Large intestine (tissue), 3 donors: Measurements from ENCODE around the gene CHAC1. TPM values are rescaled to one million over a fixed set of nuclear protein-coding genes. Genes with fewer than 3 reads are reported as not detected.

Source experiments
- DNase-seq, 2 donors: peaks; one replicate each; pipeline versions ENCODE4 v3.0.0 to v3.0.0-alpha.2; 2013
- H3K27ac ChIP-seq: one replicate; pipeline ENCODE4 v1.5.1; 2013; ENCODE audit warnings: low read length
- H3K27me3 ChIP-seq: 2 replicates; pipeline ENCODE4 v1.6.1; 2013; ENCODE audit warnings: low read length; ENCODE audit not compliant: control insufficient read depth, insufficient read depth
- H3K36me3 ChIP-seq: 2 replicates; pipeline ENCODE4 v1.6.1; 2013; ENCODE audit warnings: low read length; ENCODE audit not compliant: control insufficient read depth, insufficient read depth
- H3K4me1 ChIP-seq: one replicate; pipeline ENCODE4 v1.6.1; 2013; ENCODE audit warnings: low read length; ENCODE audit not compliant: control insufficient read depth, insufficient read depth
- H3K4me3 ChIP-seq: one replicate; pipeline ENCODE4 v1.5.1; 2013; ENCODE audit warnings: low read length
- H3K9me3 ChIP-seq: one replicate; pipeline ENCODE4 v1.6.1; 2013; ENCODE audit warnings: mild to moderate bottlenecking, low read depth, low read length, moderate library complexity; ENCODE audit not compliant: control insufficient read depth
- WGBS: methylation state at CpG from one replicate; pipeline ENCODE4 v1.1.5; 2013; ENCODE audit warnings: low lambda C conversion rate; ENCODE audit not compliant: insufficient coverage; 5-methylcytosine and 5-hydroxymethylcytosine counted together
- polyA plus RNA-seq: library from polyadenylated mRNA; unstranded; fragments of 120-200 nt; gene quantifications from one replicate; pipeline ENCODE4 v1.2.1, GENCODE V29; 2013

Gene CHAC1
- polyA plus RNA-seq, 1 donor: 1.4 TPM

DNA sequence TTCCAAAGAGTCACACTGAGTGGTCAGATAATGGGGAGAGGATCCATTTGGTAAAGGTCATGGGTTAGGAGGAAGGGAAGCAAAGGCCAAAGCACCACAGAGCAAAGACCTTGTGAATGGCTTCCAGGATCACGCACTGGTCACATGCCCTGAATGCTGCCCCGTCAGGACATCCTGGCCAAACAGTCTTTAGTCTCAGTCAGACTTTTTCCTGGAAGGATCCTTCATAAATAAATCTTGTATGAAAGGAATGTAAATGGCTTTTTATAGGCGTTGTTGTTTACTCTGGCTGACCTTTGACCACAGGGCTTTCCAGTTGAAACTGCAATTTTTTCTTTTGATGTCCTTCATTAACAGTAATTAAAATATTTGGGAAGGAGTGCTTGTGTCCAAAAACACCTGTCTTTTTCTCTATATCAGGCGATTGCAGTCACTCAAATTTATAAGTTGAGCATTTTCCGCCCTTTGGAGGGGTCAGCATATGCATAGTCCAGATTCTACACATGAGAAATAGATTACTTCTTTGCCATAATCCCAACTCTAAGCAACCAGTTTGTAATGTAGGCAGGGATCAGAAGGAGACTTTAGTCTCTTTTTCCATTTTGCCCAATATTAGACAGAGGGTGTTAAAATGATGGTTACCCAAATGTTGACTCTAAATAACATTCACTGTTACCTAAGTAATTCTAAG, 48.4 kb downstream of the CHAC1 start:
- no peaks in the 10 kb centered on the region for H3K27me3 ChIP-seq
- H3K4me1 ChIP-seq: peaks cover 10% of the 10 kb centered on the region
- H3K9me3 ChIP-seq: no peaks in the 10 kb centered on the region
- H3K36me3 ChIP-seq: peaks cover 20% of the 10 kb centered on the region
- peak overlapping the region; percentile 84 for H3K27ac ChIP-seq
- no peak overlapping the region for H3K4me3 ChIP-seq
- 0% methylated on average over 1 of the region's 5 CpGs for WGBS
- peak; percentile 73 to 85 for DNase-seq

DNA sequence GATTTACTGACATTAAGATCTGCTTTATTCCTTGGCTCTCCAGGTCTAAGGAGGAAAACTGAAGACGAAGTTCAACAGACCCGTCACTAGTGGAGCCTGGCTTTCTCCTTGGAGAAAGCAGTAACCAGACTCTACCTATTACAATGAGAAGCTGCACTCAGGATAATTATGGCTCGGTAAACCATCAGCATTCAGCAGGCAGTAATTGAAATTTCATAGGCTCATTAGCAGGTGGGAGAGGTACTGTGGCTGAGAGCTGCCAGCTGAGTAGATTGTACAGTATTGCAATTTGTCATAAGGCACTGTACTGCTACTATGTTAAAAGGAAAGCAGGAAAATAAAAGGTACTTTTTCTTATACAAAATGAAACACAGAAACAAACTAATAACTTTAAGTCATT, 51.2 kb downstream of the CHAC1 start:
- no peak overlapping the region for H3K27ac ChIP-seq
- H3K9me3 ChIP-seq: no peaks in the 10 kb centered on the region
- H3K4me1 ChIP-seq: peaks cover 10% of the 10 kb centered on the region
- no CpG with 5 or more reads among the region's 3 CpGs for WGBS
- no peak for DNase-seq
- no peak overlapping the region for H3K4me3 ChIP-seq
- no peaks in the 10 kb centered on the region for H3K27me3 ChIP-seq
- H3K36me3 ChIP-seq: peaks cover 19% of the 10 kb centered on the region

Other genes with a start within 250 kb of the CHAC1 start
- gene RMDN3, start 198.2 kb upstream of the CHAC1 start, polyA plus RNA-seq: 79.8 TPM
- 182 TPM for gene GCHFR, start 189.4 kb upstream of the CHAC1 start, polyA plus RNA-seq
- gene C15orf62, start 183.5 kb upstream of the CHAC1 start, polyA plus RNA-seq: 5.4 TPM
- 25.6 TPM for gene ZFYVE19, start 146.4 kb upstream of the CHAC1 start, polyA plus RNA-seq
- gene DNAJC17, start 146.0 kb upstream of the CHAC1 start, polyA plus RNA-seq: 40.9 TPM
- gene PPP1R14D, start 124.8 kb upstream of the CHAC1 start, polyA plus RNA-seq: 14.0 TPM
- gene SPINT1, start 109.4 kb upstream of the CHAC1 start, polyA plus RNA-seq: 166 TPM
- 0.54 TPM for gene RHOV, start 79.2 kb upstream of the CHAC1 start, polyA plus RNA-seq
- gene VPS18, start 59.0 kb upstream of the CHAC1 start, polyA plus RNA-seq: 19.5 TPM
- 12.3 TPM for gene DLL4, start 24.1 kb upstream of the CHAC1 start, polyA plus RNA-seq
- gene INO80, start 162.8 kb downstream of the CHAC1 start, polyA plus RNA-seq: 18.2 TPM